HS-27A (cell line): Measurements from ENCODE around the gene PRPF8.
"Not testable (repeated sequence)": the region's sequence is repeated elsewhere in the genome, so short reads cannot be mapped to it uniquely, and the experiment has no call there.

ENCODE experiments used
- DNase-seq: peaks from one replicate; pipeline ENCODE4 v3.0.0-alpha.2; 2012; ENCODE audit warnings: low read depth, missing footprints

The PRPF8 gene

GRCh38 chr17:1716076-1716911 lies 31.6 kb upstream of the PRPF8 start:
- peak; percentile 96 for DNase-seq

DNA sequence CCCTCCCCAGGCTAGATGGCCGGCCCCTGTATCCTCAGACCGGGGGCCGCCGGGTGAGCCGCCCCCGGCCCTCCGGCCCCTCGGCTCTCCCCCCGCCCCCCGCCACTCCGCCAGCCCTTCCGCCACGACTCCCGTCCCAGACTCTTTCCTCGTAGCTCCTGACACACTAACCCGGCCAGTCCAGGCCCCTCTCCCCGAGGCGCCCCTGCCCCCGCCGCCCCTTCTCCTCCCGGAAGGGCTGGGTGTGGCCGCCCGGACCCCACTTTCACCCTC lies 31.1 kb upstream of the PRPF8 start:
- DNase-seq = no peak

DNA sequence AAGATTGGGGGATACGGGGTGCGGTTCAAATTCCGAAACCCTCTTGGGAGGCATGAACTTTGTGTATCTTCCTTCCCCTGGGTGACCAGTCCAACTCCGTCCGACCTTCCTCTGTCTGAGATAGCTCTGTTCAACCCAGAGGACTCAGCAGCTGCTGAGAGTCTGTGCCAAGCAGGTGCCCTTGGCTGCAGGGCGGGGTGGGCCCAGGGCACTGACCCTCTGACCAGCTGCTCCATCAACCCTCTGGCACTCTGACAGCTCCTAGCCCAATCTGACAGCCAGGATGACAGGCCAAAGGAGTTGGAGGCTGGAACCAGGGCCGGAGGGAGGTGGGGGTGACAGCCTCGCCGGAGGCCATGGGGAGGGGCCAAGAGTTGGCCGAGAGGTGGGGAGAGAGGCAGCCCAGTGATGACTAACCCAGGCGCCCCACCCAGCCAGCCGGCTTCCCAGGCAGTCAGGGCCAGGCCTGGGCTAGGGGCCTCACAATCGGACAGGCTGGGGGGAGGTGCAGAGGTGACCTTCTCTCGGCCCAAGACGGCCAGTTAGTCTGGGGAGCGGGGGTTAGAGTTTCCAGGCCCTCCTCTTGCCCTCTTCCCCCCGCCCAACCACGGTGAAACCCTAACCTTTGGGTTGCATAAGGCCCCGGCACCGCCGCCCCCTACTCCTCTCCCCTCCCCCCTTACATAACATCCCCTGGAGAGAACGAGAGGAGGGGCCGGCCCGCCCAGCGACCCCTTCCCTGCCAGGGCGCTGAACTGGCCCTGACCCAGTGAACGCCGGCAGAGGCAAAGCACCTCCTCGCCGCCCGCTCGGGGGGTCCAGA lies 30.5 kb upstream of the PRPF8 start:
- DNase-seq = peak; percentile 72

GRCh38 chr17:1714427-1714979 lies 29.8 kb upstream of the PRPF8 start:
- peak; percentile 87 for DNase-seq

DNA sequence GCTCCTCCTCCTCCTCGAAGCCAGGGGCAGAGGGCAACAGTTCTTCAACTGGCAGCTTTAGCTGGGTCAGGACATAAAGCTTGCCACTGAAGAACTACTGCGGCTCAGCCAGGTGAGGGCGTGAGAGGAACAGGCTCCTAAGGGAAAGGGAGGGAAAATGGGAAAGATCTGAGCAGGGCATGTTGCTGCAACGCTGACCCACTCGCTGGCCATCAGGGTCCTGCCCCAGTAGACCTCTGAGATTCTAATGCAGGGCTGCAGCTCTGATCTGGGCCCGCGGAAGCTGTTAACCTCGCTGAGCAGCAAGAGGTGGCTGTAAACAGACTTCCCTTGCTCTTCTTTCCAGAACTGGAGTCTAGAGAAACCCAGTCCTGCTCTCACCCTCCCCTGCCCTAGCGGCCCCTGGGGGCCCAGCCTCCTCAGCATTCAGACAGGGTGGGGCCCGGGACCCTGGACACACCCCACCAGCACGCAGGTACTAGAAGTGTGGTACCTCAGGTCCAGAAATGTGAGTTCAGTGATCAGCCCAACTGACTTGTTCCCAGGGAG lies 29.3 kb upstream of the PRPF8 start:
- no peak for DNase-seq

DNA sequence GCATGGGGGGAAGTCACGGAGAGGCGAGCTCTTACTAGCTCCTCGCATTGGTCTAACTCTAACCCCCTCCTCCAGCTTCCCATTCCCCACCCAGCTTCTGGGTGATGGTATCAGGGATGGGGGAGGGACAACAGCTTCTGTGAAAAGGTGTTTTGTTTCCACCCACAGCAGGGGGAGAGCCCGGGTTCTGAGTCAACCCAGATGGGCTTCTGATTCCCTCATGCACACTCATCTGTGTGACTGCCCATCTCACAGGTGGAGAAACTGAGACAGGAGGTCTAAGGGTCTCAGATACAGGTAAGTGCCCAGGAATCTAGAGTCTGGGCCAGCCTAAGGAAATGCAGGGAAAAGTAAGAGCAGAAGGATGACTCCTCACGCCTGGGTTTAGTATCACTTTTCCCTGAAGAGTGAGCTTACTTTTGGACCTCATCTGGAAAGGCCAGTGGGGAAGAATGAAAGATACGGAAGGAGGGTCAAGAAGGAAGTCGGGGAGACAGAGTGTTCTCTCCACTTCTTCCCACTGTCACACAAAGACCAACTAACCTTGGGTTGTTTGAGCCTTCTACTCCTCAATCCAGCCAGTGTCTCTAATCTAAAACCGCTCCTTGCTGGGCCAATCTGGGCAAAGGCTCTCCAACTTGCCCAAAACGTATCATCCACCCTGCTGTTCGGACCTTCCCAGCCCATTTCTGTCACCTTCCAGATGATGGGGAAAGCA lies 28.7 kb upstream of the PRPF8 start:
- DNase-seq = no peak

GRCh38 chr17:1712271-1712670 lies 27.6 kb upstream of the PRPF8 start:
- no peak for DNase-seq

- DNase-seq = no peak
Measured at GRCh38 chr17:1711804-1712203, 27.1 kb upstream of the PRPF8 start.

DNA sequence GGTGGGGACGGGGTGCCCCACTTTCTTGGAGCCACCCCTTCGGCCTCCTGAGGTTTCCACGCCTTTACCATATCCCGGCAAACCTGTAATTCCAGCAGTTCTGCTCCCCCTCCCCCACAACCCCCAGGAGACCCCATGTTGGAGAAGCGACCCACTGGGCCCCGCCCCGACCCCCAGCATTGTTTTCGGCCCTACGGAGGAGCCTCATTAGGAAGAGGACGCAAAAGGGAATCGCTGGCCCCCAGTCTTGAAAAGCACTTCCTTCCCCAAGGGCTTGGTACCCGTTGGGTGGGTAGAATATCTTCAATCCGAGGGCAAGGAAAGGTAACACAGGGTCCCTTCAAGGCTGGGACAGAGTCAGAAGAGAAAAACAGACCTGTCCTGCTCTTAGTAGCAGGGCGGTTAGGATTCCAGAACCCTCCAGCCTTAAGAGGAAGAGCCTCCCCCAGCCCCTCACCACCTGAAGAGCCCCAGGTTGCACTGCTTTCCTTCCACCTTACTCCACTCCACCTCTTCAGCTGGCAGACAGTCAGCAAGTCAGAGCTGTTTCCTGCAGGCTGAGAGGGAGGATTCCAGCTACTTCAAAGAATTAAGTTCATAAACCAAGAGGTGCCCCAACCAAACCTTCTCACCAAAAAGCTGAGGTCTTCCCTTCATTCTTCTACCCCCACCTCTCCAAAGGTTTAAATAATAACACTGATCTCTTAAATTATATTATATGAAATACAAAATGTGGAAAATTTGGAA lies 26.3 kb upstream of the PRPF8 start:
- DNase-seq = no peak

- no peak for DNase-seq
Measured at GRCh38 chr17:1709971-1710806, 25.5 kb upstream of the PRPF8 start, which contains the start of gene TLCD2. TSS of gene TLCD2 (minus strand) at chr17:1710377. CDS start at chr17:1710242, 135 bp downstream.

- no peak for DNase-seq
Measured at GRCh38 chr17:1709403-1709951, 24.8 kb upstream of the PRPF8 start.

- DNase-seq = not testable (repeated sequence)
Measured at GRCh38 chr17:1708791-1709346, 24.2 kb upstream of the PRPF8 start.

DNA sequence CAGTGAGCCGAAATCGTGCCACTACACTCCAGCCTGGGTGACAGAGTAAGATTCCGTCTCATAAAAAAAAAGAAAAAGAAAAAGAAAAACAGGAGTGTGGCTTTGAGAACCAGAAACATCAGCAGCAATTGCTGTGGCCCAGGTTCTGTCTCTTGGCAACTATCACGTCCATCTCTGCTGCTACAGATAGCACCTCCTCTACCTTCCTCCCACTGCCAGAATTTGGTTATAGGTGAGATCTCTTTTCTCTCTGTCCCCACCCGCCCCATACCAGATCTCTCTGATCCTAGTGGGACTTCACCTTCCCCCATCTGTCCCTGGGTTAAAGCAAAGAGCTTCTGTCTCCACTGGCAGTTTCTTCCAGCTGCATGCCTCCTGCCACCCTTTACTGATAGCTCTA lies 22.4 kb upstream of the PRPF8 start:
- no peak for DNase-seq

GRCh38 chr17:1705004-1705403 lies 20.3 kb upstream of the PRPF8 start:
- DNase-seq = no peak

DNA sequence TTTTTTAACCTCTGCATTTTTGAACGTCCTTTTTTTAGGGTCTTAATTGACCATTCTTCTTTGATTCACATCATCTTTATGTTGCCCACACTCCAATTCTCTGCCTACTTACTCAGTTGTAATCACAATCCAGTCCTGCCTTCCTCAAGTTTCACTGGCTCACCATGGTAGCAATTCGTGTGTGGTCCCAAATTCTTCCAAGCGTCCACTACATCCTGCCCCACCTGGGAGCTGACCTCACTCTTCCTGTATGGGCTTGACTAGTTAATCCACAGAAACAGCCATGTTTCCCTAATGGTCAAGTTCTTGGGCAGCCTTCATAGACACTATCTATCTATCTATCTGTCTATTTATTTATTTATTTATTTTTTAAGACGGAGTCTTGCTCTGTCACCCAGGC lies 18.4 kb upstream of the PRPF8 start:
- no peak for DNase-seq

DNA sequence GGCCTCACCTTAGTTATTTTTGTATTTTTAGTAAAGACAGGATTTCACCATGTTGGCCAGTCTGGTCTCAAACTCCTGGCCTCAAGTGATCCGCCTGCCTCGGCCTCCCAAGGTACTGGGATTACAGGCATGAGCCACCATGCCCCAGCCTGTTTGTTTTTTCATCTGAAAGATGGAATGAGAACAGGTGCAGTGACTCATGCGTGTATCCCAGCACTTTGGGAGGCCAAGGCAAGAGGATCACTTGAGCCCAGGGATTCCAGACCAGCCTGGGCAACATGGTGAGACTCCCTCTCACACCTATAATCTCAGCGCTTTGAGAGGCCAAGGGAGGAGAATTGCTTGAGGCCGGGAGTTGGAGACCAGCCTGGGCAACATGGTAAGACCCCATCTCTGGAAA lies 15.2 kb upstream of the PRPF8 start:
- DNase-seq = not testable (repeated sequence)

DNA sequence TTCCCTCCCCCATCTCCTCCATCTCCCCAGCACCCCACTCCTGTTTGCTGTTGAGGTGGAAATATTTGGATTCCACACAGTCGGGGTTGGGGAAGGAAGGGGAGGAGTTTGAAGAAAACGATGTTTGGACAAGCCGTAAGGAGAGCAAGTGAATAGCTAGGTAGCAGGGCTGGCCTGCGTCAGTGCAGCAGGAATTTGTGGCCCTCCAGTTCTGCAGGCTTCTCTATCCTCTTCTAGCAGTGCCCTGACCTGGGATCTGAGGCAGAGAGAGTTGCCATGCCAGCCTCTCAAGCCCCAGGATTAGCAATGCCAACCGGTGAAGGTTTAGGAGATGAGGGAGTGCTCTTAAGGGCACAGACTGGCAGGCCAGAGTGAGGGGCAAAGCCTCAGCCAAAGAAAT lies 13.0 kb upstream of the PRPF8 start:
- DNase-seq = no peak

- no peak for DNase-seq
Measured at GRCh38 chr17:1695365-1695764, 10.7 kb upstream of the PRPF8 start.

DNA sequence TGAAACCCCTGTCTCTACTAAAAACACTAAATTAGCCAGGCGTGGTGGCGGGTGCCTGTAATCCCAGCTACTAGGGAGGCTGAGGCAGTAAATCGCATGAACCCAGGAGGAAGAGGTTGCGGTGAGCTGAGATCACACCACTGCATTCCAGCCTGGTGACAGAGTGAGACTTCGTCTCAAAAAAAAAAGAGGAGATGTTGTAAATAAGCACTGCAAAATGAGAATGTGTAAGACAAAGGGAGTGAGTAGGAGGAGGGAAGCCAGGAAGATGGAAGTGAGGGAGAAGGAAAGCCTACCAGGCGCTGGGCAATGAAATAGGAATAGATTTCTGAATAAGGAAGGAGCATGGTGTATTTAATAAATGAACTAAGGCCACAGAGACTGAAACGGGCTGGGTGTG lies 8.7 kb upstream of the PRPF8 start:
- DNase-seq = no peak
